T-helper 2 cell treated with Interferon-gamma antibody and Interleukin-4, amounts not matched to agents 100 ng/mL and 5 ng/mL, for 36 hours (primary cell): ENCODE measurements around the gene DGCR8. TPM values are rescaled to one million over a fixed set of nuclear protein-coding genes. Genes with fewer than 3 reads are reported as not detected.

Experiments used
- intact Hi-C: fragments of 100-400 bp; cut with micrococcal nuclease; formaldehyde crosslinking; loops from one replicate; pipeline ENCODE4 v1.15.1; 2023
- total RNA-seq: library from RNA; stranded (reverse); gene quantifications from 2 replicates; pipeline ENCODE4 v1.2.3, GENCODE V29; 2022

DGCR8 gene
- total RNA-seq, 1 donor from 2014 or later: 61.3 TPM

DNA sequence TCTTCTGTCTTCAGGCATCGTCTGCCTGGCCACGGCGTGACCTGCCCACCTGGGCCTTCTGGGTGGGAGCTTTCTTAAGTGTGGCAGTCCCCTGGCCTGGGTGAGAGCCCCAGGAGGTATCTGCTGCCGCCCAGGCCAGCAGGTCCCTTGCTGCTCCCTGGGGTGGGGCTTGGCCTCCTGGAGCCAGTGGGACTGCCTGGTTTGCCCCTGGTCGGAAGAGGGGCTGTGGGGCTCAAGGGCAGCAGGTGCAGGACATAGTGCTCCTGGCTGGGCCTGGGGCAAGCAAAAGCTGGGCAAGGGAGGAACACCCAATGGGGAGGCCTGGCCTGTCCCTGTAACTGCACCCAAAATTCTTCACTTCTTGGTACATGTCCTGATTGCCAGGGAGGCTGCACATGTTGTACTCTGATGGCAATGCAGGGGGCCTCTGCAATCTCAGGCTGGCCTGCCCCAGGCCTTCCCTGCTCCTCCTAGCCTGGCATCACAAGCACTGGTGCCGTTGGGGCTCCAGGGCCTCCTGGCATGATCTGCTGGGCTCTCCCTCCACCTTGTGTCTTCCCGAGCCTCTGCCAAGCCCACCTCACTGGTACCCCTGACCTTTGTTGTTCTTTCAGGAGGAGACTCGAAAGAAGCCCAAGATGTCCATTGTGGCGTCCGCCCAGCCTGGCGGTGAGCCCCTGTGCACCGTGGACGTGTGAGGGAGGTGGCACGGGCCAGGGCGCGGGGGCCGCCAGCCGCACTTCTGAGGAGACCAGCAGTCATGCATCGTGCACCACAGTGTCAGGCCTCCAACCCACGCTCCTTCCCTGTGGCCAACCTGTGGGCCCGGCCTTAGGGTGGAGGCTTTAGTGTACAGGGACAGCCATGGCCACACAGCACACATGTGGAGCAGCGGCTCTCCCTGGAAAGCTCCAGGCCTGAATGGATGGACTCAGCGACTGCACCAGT, 29.6 kb downstream of the DGCR8 start:
- intact Hi-C loops: loop anchor here (10.0 kb wide), 1 partner anchor 255 kb away; the partner anchor contains the start of genes GNB1L and RTL10

DNA sequence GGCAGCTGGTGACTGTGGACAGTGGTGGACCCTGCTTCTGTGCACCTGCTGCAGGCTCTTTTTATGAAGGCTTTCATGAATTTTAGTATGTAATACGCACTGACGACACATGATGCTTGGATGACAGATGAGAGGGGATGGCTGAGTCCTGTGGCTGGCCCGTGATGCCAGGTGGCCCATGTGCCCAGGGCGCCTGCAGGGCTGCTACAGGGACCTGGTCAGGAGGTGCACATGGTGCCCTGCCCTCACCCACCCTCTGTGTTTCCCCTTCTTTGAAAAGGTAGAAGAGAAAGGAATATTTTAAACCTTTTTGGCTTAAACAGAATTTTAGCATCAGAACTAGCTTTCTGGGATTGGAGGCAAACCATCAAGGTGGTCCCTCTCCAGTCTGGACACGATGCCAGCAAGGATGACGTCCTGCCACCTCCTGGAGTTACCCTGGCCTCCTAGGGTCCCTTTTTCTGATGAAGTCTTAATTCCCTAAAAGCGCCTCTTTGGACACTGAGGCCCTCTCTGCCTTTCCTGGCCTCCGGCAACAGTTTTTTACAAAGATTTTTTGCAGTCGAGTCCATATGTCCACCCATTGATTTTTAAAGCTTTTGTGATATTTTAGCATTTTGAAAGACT, 30.4 kb downstream of the DGCR8 start:
- intact Hi-C loops: loop anchor here (10.0 kb wide), 1 partner anchor 256 kb away; the partner anchor contains the start of genes GNB1L and RTL10

GRCh38 chr22:20111045-20111688, 31.1 kb downstream of the DGCR8 start:
- intact Hi-C loops: loop anchor here (10.0 kb wide), 1 partner anchor 256 kb away; the partner anchor contains the start of genes GNB1L and RTL10

GRCh38 chr22:20111689-20112622, 31.9 kb downstream of the DGCR8 start:
- intact Hi-C loops: loop anchor here (10.0 kb wide), 1 partner anchor 257 kb away; the partner anchor contains the start of genes GNB1L and RTL10

DNA sequence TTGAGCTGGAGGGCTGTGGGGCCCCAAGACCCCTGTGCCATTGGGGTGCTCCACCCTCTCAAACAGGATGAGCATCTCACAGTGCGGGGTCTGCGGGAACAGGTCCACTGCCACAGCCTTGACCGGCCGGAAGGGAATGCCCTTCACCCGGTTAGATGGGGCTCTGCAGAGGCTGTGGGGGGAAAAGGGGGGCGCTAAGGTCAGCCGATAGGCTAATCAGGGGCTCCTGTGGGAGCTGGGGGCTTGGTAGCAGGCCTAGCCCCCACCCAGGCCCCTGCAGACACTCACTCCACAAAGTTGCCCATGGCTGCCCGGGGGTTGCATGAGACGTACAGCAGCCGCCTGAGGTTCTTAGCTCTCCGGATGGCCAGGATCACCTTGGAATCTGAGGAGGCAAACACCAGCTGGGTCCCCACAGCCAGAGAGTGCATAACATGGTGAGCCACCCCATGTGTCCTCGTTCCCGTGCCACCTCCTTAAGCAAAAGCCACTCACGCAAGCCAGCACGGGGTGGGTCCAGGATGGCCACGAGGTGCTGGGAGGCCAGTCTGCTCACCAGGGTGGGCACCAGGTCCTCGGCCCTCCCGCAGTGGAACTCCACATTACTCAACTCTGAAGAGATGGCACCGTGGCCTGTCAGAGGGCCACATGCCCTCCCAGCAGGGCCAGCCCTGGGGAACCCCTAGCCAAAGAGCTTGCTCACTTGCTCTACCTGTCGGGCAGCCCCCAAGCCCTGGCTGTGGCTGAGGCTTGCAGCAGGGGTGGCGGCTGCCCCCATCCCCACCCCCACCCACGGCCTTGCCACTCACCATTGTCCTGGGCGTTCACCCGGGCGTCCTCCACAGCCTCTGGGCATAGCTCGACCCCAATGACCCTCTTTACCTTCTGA, 32.8 kb downstream of the DGCR8 start:
- intact Hi-C loops: loop anchor here (10.0 kb wide), 1 partner anchor 258 kb away; the partner anchor contains the start of genes GNB1L and RTL10

- intact Hi-C loops: loop anchor here (10.0 kb wide), 1 partner anchor 259 kb away; the partner anchor contains the start of genes GNB1L and RTL10
These were observed 33.7 kb downstream of the DGCR8 start for GRCh38 chr22:20113551-20114310.

DNA sequence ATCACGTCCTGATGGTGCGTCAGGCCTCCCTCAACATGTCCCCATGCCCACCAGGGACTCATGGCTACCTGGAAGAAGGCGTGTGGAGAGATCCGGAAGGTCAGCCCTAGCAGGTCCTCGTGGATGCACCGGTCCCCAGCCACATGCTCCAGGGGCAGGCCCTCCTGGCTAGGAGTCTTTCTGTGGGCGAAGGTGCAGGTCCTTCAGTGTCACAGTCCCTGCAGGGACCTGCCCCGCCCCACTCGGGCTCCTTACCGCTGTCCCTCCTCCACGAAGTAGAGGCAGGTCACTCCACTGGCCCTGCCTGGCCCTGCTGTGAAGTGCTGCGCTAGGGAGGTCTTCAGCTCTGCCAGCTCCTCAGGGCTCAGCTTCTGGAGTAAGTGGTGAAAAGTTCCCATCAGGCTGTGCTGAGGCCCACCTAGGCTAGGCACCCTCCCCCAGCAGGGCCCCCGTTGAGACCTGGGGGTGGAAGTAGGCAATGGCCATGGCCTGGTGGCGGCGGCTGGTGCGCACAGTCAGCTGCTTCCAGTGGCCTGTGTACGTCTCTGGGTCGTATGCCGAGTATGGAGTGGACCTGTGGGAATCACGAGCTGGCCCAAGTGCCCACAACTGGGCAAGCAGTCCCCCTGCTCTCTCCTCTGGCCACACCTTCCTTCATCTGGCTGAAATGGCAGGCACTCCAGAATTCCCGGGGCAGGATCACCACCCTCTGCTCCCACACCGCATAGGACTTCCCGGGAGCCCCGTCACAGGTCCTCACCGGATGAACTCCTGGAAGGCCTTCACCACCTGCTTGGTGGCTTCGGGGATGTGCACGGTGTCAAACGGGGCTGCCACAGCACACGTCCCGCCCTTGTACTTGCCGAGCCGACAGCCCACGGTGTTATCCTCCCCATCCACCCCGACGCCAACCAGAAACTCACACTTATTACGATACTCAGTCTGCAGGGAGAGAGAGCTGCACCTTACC, 34.8 kb downstream of the DGCR8 start:
- intact Hi-C loops: loop anchor here (5.0 to 10.0 kb wide), 2 partner anchors 142 to 260 kb away; partner anchors contain the start of genes GNB1L and RTL10

- intact Hi-C loops: loop anchor here (2.0 to 10.0 kb wide), 4 partner anchors 95 to 743 kb away; partner anchors contain the start of genes GNB1L, PI4KA, RTL10 and SNAP29
These were observed 35.8 kb downstream of the DGCR8 start, which contains the start of gene RANBP1 for GRCh38 chr22:20115691-20116375. Gene RANBP1 (plus strand): TSS chr22:20116104. CDS start chr22:20116185, 81 bp downstream.

DNA sequence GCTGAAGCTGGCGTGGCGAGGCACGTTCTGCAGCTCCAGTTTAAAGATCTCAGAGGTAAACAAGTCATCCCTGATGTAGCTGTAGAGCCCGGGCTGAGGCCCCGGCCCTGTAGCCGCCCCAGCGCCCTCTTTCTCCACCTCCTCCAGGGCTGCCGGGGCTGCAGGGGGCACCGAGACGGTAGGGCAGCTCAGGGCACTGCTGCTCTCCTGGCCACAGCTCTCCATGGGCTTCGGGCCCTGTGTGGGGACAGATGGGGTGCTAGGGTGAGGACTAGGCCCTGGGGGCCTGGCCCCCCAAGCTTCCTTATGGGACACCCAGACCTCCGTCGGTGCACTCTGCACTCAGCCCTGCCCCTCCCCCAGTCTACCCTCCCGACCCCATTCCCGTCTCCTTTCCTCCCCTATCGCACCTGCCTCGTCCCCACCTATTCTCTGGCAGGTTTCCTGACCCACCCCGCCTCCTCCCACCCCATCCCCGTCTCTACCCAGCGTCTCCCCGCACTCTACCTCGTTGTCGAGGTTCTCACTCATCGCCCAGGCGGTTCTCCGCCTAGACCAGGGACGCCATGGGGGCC, 36.4 kb downstream of the DGCR8 start:
- intact Hi-C loops: loop anchor here (2.0 to 10.0 kb wide), 4 partner anchors 96 to 742 kb away; partner anchors contain the start of genes GNB1L, PI4KA, RTL10 and SNAP29

GRCh38 chr22:20116951-20117632, 37.1 kb downstream of the DGCR8 start, which contains the start of gene TRMT2A:
Gene TRMT2A (minus strand): TSS chr22:20117226. CDS start chr22:20116906, 320 bp downstream.
- intact Hi-C loops: loop anchor here (1.0 to 10.0 kb wide), 6 partner anchors 37 to 742 kb away; partner anchors contain the start of genes DGCR8, GNB1L, PI4KA and RTL10

GRCh38 chr22:20117633-20118299, 37.7 kb downstream of the DGCR8 start:
- intact Hi-C loops: loop anchor here (1.0 to 10.0 kb wide), 6 partner anchors 37 to 741 kb away; partner anchors contain the start of genes DGCR8, GNB1L, PI4KA and RTL10

- intact Hi-C loops: loop anchor here (5.0 to 10.0 kb wide), 2 partner anchors 146 to 264 kb away; partner anchors contain the start of genes GNB1L and RTL10
These were observed 38.4 kb downstream of the DGCR8 start for GRCh38 chr22:20118300-20119020.

DNA sequence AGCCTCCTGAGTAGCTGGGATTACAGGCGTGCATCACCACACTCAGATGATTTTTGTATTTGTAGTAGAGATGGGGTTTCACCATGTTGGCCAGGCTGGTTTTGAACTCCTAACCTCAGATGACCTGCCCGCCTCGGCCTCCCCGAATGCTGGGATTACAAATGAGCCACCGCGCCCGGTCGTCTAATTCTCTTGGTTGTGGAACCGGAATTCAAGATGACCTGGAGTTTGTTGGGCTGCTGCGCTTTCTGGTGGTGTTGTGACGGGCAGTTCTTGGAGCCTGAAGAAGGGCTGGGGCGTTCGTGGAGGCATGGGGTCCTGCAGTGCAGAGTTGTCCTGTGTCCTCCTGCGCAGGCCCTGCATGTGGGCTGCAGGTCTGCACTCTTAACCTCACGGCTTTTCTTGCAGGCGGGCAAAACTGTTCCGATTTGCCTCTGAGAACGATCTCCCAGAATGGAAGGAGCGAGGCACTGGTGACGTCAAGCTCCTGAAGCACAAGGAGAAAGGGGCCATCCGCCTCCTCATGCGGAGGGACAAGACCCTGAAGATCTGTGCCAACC, 41.9 kb downstream of the DGCR8 start:
- intact Hi-C loops: no loop called here
